Endothelial cell of umbilical vein (primary cell): ENCODE results near the gene OTP.

Experiments used
- EZH2 ChIP-seq: IDR thresholded peaks from 2 replicates; pipeline ENCODE4 v1.6.1; 2012; ENCODE audit warnings: borderline replicate concordance, low read depth, mild to moderate bottlenecking, moderate library complexity, low read length, inconsistent platforms; ENCODE audit not compliant: severe bottlenecking
- FOS ChIP-seq: IDR thresholded peaks from 2 replicates; pipeline ENCODE4 v1.6.1; 2011; ENCODE audit warnings: mild to moderate bottlenecking, low read length, moderate library complexity, borderline replicate concordance; ENCODE audit not compliant: insufficient read depth
- JUN ChIP-seq: IDR thresholded peaks from 2 replicates; pipeline ENCODE4 v1.6.1; 2011; ENCODE audit warnings: borderline replicate concordance, low read depth; ENCODE audit not compliant: insufficient read length, insufficient read depth
- MYC ChIP-seq: IDR thresholded peaks from one replicate; pipeline ENCODE4 v1.6.1; 2011; ENCODE audit warnings: mild to moderate bottlenecking, low read depth, low read length
- POLR2A ChIP-seq: IDR thresholded peaks from 2 replicates; pipeline ENCODE4 v1.6.1; 2012; ENCODE audit warnings: low read depth, mild to moderate bottlenecking, control low read depth, low read length
- POLR2AphosphoS5 ChIP-seq: IDR thresholded peaks from 2 replicates; pipeline ENCODE4 v1.6.1; 2012; ENCODE audit warnings: low read depth, mild to moderate bottlenecking, control low read depth, low read length, moderate library complexity; ENCODE audit not compliant: insufficient read depth
- TF ChIP-seq, protein P1 (sequence below), 2 donors: IDR thresholded peaks; 1 replicate in 1 of 2; 2 replicates in 1 of 2; pipeline ENCODE4 v1.5.1; 2011; ENCODE audit warnings: low read length in 2 of 2, mild to moderate bottlenecking in 2 of 2, moderate library complexity in 2 of 2, control low read depth in 1 of 2, inconsistent platforms in 1 of 2, low read depth in 1 of 2; ENCODE audit not compliant: insufficient read depth in 1 of 2; ENCODE audit errors: extremely low read depth in 1 of 2
- TF ChIP-seq, protein P2 (sequence below): IDR thresholded peaks from 2 replicates; pipeline ENCODE4 v1.6.1; 2011; ENCODE audit not compliant: insufficient read depth, insufficient read length

DNA sequence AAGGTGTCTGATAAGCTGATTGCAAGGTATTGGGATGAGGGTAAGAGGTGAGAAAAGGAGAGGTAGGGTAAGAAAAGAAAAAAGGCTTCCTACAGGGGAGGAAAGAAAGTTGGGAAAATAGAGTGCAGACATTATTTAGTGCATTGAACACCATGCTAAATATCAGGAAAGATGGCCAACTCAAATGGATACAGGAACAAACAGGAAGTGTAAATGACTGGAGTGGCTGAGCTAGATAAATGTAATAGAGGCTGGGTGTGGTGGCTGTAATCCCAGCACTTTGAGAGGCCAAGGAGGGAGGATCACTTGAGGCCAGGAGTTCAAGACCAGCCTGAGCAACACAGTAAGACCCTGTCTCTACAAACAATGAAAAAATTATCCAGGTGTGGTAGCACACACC, 32.2 kb downstream of the OTP start:
- TF ChIP-seq, protein P1, sequence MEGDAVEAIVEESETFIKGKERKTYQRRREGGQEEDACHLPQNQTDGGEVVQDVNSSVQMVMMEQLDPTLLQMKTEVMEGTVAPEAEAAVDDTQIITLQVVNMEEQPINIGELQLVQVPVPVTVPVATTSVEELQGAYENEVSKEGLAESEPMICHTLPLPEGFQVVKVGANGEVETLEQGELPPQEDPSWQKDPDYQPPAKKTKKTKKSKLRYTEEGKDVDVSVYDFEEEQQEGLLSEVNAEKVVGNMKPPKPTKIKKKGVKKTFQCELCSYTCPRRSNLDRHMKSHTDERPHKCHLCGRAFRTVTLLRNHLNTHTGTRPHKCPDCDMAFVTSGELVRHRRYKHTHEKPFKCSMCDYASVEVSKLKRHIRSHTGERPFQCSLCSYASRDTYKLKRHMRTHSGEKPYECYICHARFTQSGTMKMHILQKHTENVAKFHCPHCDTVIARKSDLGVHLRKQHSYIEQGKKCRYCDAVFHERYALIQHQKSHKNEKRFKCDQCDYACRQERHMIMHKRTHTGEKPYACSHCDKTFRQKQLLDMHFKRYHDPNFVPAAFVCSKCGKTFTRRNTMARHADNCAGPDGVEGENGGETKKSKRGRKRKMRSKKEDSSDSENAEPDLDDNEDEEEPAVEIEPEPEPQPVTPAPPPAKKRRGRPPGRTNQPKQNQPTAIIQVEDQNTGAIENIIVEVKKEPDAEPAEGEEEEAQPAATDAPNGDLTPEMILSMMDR (IDR thresholded peaks at IDR 0.05; ENCODE audit: extremely low read depth in 1 of 2, insufficient read depth in 1 of 2, low read depth in 1 of 2, low read length in 2 of 2): no peak
- TF ChIP-seq POLR2AphosphoS5: no peak
- TF ChIP-seq POLR2A: no peak
- TF ChIP-seq, protein P2, sequence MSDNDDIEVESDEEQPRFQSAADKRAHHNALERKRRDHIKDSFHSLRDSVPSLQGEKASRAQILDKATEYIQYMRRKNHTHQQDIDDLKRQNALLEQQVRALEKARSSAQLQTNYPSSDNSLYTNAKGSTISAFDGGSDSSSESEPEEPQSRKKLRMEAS: no peak
- TF ChIP-seq JUN: no peak
- no peak for TF ChIP-seq EZH2
- no peak for TF ChIP-seq FOS
- TF ChIP-seq MYC: no peak
